ENCODE measurements around the gene COL5A1.

- TF ChIP-seq, protein P1, sequence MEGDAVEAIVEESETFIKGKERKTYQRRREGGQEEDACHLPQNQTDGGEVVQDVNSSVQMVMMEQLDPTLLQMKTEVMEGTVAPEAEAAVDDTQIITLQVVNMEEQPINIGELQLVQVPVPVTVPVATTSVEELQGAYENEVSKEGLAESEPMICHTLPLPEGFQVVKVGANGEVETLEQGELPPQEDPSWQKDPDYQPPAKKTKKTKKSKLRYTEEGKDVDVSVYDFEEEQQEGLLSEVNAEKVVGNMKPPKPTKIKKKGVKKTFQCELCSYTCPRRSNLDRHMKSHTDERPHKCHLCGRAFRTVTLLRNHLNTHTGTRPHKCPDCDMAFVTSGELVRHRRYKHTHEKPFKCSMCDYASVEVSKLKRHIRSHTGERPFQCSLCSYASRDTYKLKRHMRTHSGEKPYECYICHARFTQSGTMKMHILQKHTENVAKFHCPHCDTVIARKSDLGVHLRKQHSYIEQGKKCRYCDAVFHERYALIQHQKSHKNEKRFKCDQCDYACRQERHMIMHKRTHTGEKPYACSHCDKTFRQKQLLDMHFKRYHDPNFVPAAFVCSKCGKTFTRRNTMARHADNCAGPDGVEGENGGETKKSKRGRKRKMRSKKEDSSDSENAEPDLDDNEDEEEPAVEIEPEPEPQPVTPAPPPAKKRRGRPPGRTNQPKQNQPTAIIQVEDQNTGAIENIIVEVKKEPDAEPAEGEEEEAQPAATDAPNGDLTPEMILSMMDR (conservative IDR thresholded peaks at IDR 0.05 in 1 of 2, IDR thresholded peaks at IDR 0.05 in 1 of 2; ENCODE audit: low read depth in 1 of 2, low read length in 2 of 2): no peak
- no peak for TF ChIP-seq EZH2 (IDR thresholded peaks at IDR 0.05; ENCODE audit: low read length, missing control alignments)
Measured at GRCh38 chr9:134813841-134814240, 172.2 kb downstream of the COL5A1 start.

Data from fibroblast of lung (primary cell).